Measurements from ENCODE around the gene TMEM183A.

DNA sequence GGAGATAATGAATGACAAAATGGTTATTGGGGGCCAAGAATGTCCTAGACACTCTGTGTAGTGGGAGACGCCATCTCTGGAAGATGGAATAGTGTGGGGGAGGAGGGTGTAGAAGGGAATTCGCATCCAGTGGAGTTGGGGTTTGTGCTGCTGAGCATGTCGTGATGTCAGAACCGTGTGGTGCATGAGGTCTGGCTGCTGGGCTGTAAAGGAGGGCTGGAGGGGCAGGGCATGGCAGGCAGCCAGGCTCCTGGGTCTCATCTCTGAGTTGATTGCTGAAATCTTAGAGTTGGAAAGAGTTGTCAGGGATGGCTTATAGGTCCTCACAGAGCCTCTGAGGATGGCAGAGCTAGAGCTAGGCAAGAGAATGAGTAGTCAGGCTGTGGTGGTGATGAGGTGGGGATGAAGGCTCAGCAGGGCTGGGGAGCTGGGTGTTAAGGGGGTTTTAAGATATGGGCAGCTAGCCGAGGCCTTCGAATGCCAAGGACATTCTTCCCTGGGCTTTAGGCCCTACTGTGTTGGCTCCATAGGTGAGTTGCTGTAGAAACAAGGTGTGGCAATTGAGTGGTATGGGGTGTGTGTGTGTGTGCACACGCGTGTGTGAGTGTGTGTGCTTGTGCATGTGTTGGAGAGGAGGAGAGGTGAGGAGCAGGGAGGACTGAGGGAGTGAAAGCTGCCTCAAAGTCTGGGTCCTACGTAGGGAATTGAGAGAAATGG is 21.1 kb downstream of the TMEM183A start:
- TF ChIP-seq, protein P1, sequence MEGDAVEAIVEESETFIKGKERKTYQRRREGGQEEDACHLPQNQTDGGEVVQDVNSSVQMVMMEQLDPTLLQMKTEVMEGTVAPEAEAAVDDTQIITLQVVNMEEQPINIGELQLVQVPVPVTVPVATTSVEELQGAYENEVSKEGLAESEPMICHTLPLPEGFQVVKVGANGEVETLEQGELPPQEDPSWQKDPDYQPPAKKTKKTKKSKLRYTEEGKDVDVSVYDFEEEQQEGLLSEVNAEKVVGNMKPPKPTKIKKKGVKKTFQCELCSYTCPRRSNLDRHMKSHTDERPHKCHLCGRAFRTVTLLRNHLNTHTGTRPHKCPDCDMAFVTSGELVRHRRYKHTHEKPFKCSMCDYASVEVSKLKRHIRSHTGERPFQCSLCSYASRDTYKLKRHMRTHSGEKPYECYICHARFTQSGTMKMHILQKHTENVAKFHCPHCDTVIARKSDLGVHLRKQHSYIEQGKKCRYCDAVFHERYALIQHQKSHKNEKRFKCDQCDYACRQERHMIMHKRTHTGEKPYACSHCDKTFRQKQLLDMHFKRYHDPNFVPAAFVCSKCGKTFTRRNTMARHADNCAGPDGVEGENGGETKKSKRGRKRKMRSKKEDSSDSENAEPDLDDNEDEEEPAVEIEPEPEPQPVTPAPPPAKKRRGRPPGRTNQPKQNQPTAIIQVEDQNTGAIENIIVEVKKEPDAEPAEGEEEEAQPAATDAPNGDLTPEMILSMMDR (conservative IDR thresholded peaks at IDR 0.05; ENCODE audit: low read depth, low read length) = no peak
- TF ChIP-seq EZH2 (IDR thresholded peaks at IDR 0.05; ENCODE audit: low read length, unreplicated experiment) = no peak
- no peak for TF ChIP-seq EZH2phosphoT487 (IDR thresholded peaks at IDR 0.05; ENCODE audit: borderline replicate concordance, low read length)

Data from PC-3 (cell line).